Adipocyte (in vitro differentiated cells): ENCODE data around the gene SUSD5.
A peak's percentile ranks its signal among the peaks of the same experiment; 100 is the strongest.

ENCODE experiments used
- DNase-seq: peaks from one replicate; pipeline ENCODE4 v3.0.0-alpha.2; 2015; ENCODE audit warnings: low read depth
- H3K27me3 ChIP-seq: replicated peaks from 2 replicates; pipeline ENCODE4 v1.7.0; 2013; ENCODE audit warnings: mild to moderate bottlenecking, low read length, moderate library complexity; ENCODE audit not compliant: control insufficient read depth, insufficient read depth
- H3K36me3 ChIP-seq: 2 replicates; pipeline ENCODE4 v1.7.0; 2013; ENCODE audit warnings: low read length, mild to moderate bottlenecking, moderate library complexity; ENCODE audit not compliant: control insufficient read depth, insufficient read depth, severe bottlenecking
- H3K4me1 ChIP-seq: 2 replicates; pipeline ENCODE4 v1.7.0; 2013; ENCODE audit warnings: mild to moderate bottlenecking, low read length, moderate library complexity; ENCODE audit not compliant: control insufficient read depth, insufficient read depth
- H3K4me3 ChIP-seq: 2 replicates; pipeline ENCODE4 v1.7.0; 2013; ENCODE audit warnings: mild to moderate bottlenecking, low read length, moderate library complexity
- H3K9ac ChIP-seq: 2 replicates; pipeline ENCODE4 v1.7.0; 2013; ENCODE audit warnings: mild to moderate bottlenecking, low read length, moderate library complexity
- H3K9me3 ChIP-seq: 2 replicates; pipeline ENCODE4 v1.7.0; 2013; ENCODE audit warnings: mild to moderate bottlenecking, low read length, moderate library complexity; ENCODE audit not compliant: control insufficient read depth

The SUSD5 gene

DNA sequence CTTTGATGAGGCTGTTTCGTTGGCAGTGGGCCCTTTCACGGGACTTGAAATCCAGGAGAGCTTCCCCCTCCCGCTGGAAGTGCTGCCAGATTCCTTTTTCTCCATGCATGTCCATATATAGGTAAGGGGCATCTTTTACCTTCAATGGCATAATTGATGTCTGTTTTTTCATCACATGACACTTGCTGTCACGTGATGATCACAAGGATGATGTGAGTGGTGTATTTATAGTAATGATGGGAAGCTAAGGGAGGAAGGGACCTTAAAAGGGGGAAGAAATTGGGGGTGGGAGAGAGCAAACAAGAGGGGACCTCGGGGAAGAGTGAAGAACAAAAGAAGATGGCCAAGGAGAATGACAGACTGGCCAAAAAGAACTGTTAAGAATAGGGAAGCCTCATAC is 11.3 kb upstream of the SUSD5 start:
- H3K36me3 ChIP-seq, result no peaks in the 10 kb centered on the region
- H3K9ac ChIP-seq, result no peak overlapping the region
- H3K4me1 ChIP-seq, result no peaks in the 10 kb centered on the region
- peaks cover 28% of the 10 kb centered on the region for H3K27me3 ChIP-seq
- no peak overlapping the region for H3K4me3 ChIP-seq
- peaks cover 15% of the 10 kb centered on the region for H3K9me3 ChIP-seq
- DNase-seq, result no peak

DNA sequence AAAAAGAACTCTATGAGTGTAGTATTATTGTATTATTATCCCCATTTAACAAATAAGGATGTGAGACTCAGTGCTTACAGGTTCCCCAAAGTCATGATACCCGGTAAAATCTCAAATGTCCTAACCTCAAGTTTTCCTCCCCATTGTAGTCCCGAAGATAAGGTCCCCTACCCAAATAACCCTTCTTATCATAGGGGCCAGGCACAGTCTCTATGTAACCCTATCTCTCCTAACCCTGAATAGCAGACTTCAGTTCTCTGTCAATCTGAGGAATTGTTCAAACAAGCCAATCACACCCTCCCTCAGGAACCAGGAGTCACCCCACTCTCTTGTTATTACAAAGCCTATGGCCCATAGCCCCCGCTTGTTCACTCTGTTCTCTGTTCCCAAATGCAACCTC is 10.5 kb upstream of the SUSD5 start:
- peaks cover 15% of the 10 kb centered on the region for H3K9me3 ChIP-seq
- H3K9ac ChIP-seq, result no peak overlapping the region
- H3K4me1 ChIP-seq, result no peaks in the 10 kb centered on the region
- H3K4me3 ChIP-seq, result no peak overlapping the region
- no peak for DNase-seq
- H3K36me3 ChIP-seq, result no peaks in the 10 kb centered on the region
- peaks cover 28% of the 10 kb centered on the region for H3K27me3 ChIP-seq

DNA sequence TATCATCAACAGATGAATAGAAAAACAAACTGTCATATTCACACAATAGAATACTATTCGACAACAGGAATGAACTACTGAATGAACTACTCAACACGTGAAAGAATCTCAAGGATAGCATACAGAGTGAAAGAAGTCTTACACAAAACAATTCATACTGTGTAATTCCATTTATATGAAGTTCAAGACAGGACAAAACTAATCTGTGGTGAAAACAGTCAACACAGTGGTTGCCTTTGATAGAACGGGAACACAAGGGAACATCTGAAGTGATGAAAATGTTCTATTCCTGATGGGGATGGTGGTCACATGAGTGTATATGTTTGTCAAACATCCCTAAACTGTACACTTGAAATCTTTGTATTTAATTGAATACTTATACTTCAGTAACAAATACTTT is 2.6 kb upstream of the SUSD5 start:
- DNase-seq, result no peak
- peaks cover 45% of the 10 kb centered on the region for H3K27me3 ChIP-seq
- no peak overlapping the region for H3K9ac ChIP-seq
- H3K4me3 ChIP-seq, result no peak overlapping the region
- H3K36me3 ChIP-seq, result no peaks in the 10 kb centered on the region
- peaks cover 6% of the 10 kb centered on the region for H3K9me3 ChIP-seq
- H3K4me1 ChIP-seq, result peaks cover 5% of the 10 kb centered on the region

DNA sequence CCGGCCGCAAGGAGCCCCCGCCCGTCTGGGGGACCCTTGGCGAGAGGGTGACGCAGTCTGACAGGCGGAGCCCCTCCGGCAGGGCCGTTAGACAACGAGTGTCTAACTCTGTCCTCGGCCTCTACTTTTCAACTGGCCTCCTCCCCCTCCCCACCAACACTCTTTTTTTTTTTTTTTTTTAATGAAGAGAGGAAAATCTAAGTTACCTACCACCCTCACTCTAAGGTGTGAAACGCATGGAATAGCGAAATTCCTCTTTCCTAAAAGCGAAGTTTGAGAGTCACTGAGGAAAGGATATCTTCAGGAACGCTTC is 521 bp upstream of the SUSD5 start:
- H3K36me3 ChIP-seq, result no peaks in the 10 kb centered on the region
- H3K9ac ChIP-seq, result no peak overlapping the region
- H3K27me3 ChIP-seq, result peaks cover 46% of the 10 kb centered on the region
- H3K9me3 ChIP-seq, result peaks cover 3% of the 10 kb centered on the region
- peak overlapping the region; percentile 73 for H3K4me3 ChIP-seq
- peaks cover 5% of the 10 kb centered on the region for H3K4me1 ChIP-seq
- no peak for DNase-seq

DNA sequence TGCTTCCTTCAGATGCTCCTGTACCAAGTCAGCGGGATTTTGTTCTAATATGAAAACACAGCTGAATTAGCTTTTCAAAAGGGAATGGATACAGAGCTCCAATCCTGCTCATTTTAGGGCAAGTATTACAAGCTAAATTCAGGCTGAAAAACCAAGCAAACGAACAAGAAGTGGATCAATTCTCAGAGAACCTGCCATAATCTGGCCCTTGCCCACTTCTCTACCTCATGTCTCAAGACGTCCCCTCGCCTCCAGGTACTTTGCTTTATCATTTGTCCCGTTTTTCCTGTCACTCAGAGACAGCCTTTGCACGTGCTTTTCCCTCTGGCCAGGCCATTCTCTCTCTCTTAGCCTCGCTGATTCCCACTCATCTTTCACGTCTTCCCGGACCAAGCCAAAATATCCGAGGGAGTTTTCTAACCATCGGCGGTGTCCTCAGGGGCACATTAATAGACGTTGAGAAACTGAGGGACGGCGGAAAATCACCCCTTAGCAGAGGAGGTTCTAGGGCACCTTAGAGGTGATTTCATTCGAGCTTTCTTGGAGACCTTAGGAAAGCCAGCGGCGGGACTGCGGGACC is 654 bp downstream of the SUSD5 start:
- H3K36me3 ChIP-seq, result no peaks in the 10 kb centered on the region
- peak; percentile 24 for DNase-seq
- peaks cover 41% of the 10 kb centered on the region for H3K27me3 ChIP-seq
- H3K4me1 ChIP-seq, result peaks cover 5% of the 10 kb centered on the region
- peak overlapping the region; percentile 73 for H3K4me3 ChIP-seq
- H3K9me3 ChIP-seq, result peaks cover 3% of the 10 kb centered on the region
- no peak overlapping the region for H3K9ac ChIP-seq

DNA sequence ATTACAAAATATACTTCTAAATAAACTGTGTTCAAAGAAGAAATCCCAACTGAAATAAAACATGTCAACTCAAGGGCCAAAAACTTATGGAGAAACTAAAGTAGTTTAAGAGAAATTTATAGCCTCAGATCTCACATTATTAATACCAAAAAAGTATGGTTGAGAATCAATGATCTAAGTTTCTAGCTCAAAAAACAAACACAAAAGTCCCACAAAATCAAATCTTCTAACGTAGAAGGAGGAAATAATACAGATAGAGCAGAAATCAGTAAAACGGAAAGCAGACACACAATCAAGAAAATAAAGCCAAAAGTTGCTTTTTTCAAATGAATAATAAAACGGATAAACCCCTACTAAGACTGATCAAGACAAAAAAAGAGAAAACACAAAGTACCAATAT is 2.9 kb downstream of the SUSD5 start:
- H3K4me1 ChIP-seq, result peaks cover 5% of the 10 kb centered on the region
- H3K36me3 ChIP-seq, result no peaks in the 10 kb centered on the region
- H3K9me3 ChIP-seq, result peaks cover 3% of the 10 kb centered on the region
- no peak for DNase-seq
- H3K27me3 ChIP-seq, result peaks cover 35% of the 10 kb centered on the region
- H3K9ac ChIP-seq, result no peak overlapping the region
- H3K4me3 ChIP-seq, result no peak overlapping the region

DNA sequence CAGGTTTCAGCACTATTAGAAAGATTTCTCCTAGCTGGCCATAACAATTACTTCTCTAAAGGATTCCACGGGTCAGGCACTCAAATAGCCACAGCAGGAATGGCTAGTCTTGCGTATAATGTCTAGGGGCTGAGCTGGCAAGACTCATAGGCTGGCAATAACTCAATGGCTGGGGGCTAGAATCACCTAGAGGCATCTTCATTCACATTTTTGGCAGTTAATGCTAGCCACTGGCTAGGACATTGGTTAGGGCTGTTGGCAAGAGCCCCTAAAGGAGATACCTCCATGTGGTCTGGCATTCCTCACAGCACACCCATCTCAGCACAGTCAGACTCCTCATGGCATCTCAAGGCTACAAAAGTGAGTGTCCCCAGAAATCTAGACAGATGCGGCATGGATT is 6.2 kb downstream of the SUSD5 start:
- Histone ChIP-seq H3K4me3 (no peak overlapping the region), H3K9ac (no peak overlapping the region), H3K36me3 (no peaks in the 10 kb centered on the region), H3K4me1 (no peaks in the 10 kb centered on the region), H3K27me3 (peaks cover 16% of the 10 kb centered on the region), H3K9me3 (peaks cover 29% of the 10 kb centered on the region)
- DNase-seq, result no peak

DNA sequence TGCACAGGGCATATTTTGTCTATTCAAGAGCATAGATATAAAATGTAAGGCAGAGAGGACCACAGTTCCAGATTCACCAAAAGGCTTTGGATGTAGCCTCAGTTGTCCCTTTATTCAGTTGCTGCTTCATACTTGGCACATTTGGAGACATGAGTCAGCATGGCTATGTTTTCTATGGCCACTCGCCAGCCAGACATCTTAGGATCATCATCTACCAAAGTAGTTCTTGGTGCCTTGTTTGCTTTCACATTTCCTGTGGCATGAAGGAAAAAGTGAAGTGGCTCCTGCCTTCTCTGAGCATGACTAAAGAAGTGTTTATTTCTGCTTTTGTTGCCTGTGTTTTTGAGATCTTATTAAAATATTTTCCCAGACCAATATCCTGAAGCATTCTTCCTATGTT is 7.2 kb downstream of the SUSD5 start:
- Histone ChIP-seq H3K4me3 (no peak overlapping the region), H3K27me3 (peaks cover 6% of the 10 kb centered on the region), H3K36me3 (no peaks in the 10 kb centered on the region), H3K4me1 (no peaks in the 10 kb centered on the region), H3K9ac (no peak overlapping the region), H3K9me3 (peaks cover 30% of the 10 kb centered on the region)
- peak; percentile 67 for DNase-seq

DNA sequence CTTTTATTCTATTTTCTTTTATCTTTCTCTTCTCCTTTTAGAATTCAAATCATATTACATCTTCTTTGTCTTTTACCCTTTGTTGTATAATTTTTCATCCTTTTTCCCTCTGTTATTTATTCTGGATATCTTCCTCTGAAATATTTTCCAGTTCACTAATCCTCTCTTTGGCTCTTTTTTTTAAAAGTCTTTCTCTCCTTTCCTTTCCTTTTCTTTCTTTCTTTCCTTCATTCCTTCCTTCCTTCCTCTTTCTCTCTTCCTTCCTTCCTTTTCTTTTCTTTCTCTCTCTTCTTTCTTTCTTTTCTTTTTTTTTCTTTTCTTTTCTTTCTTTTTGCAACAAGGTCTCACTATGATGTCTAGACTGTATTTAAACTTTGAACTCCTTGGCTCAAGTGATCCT is 9.3 kb downstream of the SUSD5 start:
- Histone ChIP-seq H3K4me3 (no peak overlapping the region), H3K9me3 (peaks cover 27% of the 10 kb centered on the region), H3K27me3 (no peaks in the 10 kb centered on the region), H3K4me1 (no peaks in the 10 kb centered on the region), H3K36me3 (no peaks in the 10 kb centered on the region), H3K9ac (no peak overlapping the region)
- no peak for DNase-seq

DNA sequence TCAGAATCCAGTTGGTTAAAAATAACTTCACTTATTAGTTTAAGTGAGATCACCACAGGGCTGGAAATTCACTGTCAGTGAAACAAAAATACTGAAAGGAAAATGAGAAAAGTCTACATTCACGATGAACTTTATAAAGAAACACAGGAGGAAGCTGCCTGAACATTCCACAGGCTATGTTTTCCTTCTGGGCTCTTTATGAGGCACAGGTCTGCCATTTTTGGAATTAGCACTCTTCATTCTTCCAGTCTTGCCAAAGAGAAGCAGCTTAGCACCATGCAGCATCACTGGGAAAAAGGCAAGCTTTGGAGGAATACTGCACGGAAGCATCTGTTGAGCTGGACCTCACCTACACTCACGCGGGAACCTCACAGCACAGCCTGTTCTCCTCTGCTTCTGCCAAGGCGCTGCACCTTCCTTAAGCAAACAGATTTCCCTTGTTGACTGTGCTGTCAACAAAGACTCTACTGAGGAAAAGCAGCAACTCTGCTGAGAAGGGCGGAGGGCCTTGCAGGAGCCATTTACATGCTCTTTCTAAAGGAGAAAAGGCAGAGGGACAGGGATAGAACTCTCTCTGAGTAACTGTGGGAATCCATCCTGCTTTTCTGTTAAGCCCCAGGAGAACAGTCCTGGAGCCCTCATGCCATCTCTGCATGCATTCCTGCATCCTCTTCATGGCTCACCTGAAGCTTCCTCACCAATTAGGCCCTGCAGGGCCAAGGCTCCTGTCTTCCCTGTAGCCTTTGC is 15.7 kb downstream of the SUSD5 start:
- DNase-seq, result peak; percentile 35
- Histone ChIP-seq H3K27me3 (peaks cover 6% of the 10 kb centered on the region), H3K9me3 (peaks cover 4% of the 10 kb centered on the region), H3K9ac (no peak overlapping the region), H3K4me1 (no peaks in the 10 kb centered on the region), H3K36me3 (no peaks in the 10 kb centered on the region), H3K4me3 (no peak overlapping the region)

DNA sequence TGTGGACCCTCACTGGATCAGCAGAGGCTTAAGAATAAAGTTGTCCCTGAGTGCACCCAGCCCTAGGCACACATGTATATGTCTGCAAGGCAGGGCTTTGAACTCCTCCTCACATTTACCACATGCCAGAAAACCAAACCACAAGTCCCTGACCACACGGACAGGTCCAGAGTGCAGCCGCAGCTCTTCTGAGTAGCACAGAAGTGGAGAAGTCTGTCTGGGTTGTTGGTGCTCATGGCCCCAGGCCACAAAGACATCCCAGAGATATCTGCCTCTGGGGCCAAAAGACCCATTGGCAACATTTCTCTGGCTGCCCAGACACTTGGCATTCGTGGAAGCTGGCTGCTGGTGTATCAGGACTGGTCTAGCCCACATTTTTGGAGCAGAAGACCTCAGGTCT is 17.4 kb downstream of the SUSD5 start:
- Histone ChIP-seq H3K4me3 (no peak overlapping the region), H3K36me3 (no peaks in the 10 kb centered on the region), H3K27me3 (peaks cover 6% of the 10 kb centered on the region), H3K9ac (no peak overlapping the region), H3K9me3 (no peaks in the 10 kb centered on the region), H3K4me1 (no peaks in the 10 kb centered on the region)
- no peak for DNase-seq

DNA sequence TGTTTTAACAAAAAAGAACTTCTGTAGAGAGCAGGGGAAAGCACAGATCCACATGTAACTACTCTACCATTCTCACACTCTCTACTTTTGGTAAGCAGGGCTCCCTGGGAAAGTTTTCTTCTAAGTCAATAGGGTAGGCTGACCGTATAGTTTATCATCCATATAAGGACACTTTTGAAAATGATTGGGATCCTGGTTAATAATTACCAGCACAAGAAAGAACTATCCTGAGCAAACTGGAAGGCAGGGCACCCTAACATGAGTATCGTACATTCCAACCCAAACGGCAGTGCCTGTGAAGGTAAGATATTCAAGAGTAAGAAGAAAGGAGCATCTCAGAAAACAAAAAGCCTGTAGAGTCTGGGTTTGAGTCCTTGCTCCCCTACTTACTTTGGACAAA is 22.1 kb downstream of the SUSD5 start:
- H3K9ac ChIP-seq, result no peak overlapping the region
- H3K4me1 ChIP-seq, result no peaks in the 10 kb centered on the region
- no peak overlapping the region for H3K4me3 ChIP-seq
- H3K36me3 ChIP-seq, result no peaks in the 10 kb centered on the region
- H3K9me3 ChIP-seq, result no peaks in the 10 kb centered on the region
- no peak for DNase-seq
- no peaks in the 10 kb centered on the region for H3K27me3 ChIP-seq
